Osteocyte (in vitro differentiated cells): ENCODE results near the gene ANKRD10. TPM values are rescaled to one million over a fixed set of nuclear protein-coding genes. Genes with fewer than 3 reads are reported as not detected.

Experiments used
- DNase-seq: peaks from one replicate; pipeline ENCODE4 v3.0.0; 2021; ENCODE audit warnings: mixed read lengths; ENCODE audit not compliant: unreplicated experiment; ENCODE audit errors: extremely low spot score
- H3K27ac Mint-ChIP-seq: one replicate; pipeline ENCODE4 v1.8.0; 2021; ENCODE audit warnings: mild to moderate bottlenecking, mixed read lengths; ENCODE audit not compliant: unreplicated experiment
- H3K27me3 Mint-ChIP-seq: one replicate; pipeline ENCODE4 v1.8.0; 2021; ENCODE audit warnings: mixed read lengths; ENCODE audit not compliant: unreplicated experiment
- H3K36me3 Mint-ChIP-seq: one replicate; pipeline ENCODE4 v1.8.0; 2021; ENCODE audit warnings: mixed read lengths; ENCODE audit not compliant: unreplicated experiment
- H3K4me1 Mint-ChIP-seq: one replicate; pipeline ENCODE4 v1.8.0; 2021; ENCODE audit warnings: mixed read lengths; ENCODE audit not compliant: unreplicated experiment
- H3K4me3 Mint-ChIP-seq: one replicate; pipeline ENCODE4 v1.8.0; 2021; ENCODE audit warnings: mild to moderate bottlenecking, moderate library complexity, mixed read lengths; ENCODE audit not compliant: unreplicated experiment
- H3K9me3 Mint-ChIP-seq: one replicate; pipeline ENCODE4 v1.8.0; 2021; ENCODE audit warnings: mixed read lengths; ENCODE audit not compliant: unreplicated experiment
- CTCF ChIP-seq: fragments of 200-600 bp; sonication (generic); IDR thresholded peaks from 2 replicates; pipeline ENCODE4 v1.5.0; 2021; ENCODE audit warnings: antibody characterized with exemption, mild to moderate bottlenecking, moderate library complexity
- total RNA-seq: library from RNA; stranded (reverse); gene quantifications from 2 replicates; pipeline ENCODE4 v1.2.1, GENCODE V29; 2021

Gene ANKRD10
- total RNA-seq, 1 donor from 2014 or later: 257 TPM

GRCh38 chr13:110913322-110914080 is 1.4 kb downstream of the ANKRD10 start:
- peak overlapping the region; percentile 91 for H3K4me3 Mint-ChIP-seq
- no peaks in the 10 kb centered on the region for H3K27me3 Mint-ChIP-seq
- H3K27ac Mint-ChIP-seq: peak overlapping the region; percentile 91
- H3K9me3 Mint-ChIP-seq: no peaks in the 10 kb centered on the region
- DNase-seq: no peak
- no peak for TF ChIP-seq CTCF
- H3K36me3 Mint-ChIP-seq: peaks cover 16% of the 10 kb centered on the region
- H3K4me1 Mint-ChIP-seq: peaks cover 63% of the 10 kb centered on the region

- TF ChIP-seq CTCF: no peak
- peak overlapping the region; percentile 91 for H3K27ac Mint-ChIP-seq
- H3K27me3 Mint-ChIP-seq: no peaks in the 10 kb centered on the region
- H3K4me3 Mint-ChIP-seq: peak overlapping the region; percentile 91
- DNase-seq: no peak
- peaks cover 64% of the 10 kb centered on the region for H3K4me1 Mint-ChIP-seq
- no peaks in the 10 kb centered on the region for H3K9me3 Mint-ChIP-seq
- peaks cover 21% of the 10 kb centered on the region for H3K36me3 Mint-ChIP-seq
These were observed 2.2 kb downstream of the ANKRD10 start for GRCh38 chr13:110912651-110913051.

GRCh38 chr13:110911880-110912279 is 3.0 kb downstream of the ANKRD10 start:
- peak overlapping the region; percentile 91 for H3K4me3 Mint-ChIP-seq
- H3K36me3 Mint-ChIP-seq: peaks cover 24% of the 10 kb centered on the region
- H3K27me3 Mint-ChIP-seq: no peaks in the 10 kb centered on the region
- no peaks in the 10 kb centered on the region for H3K9me3 Mint-ChIP-seq
- H3K4me1 Mint-ChIP-seq: peaks cover 63% of the 10 kb centered on the region
- DNase-seq: no peak
- no peak for TF ChIP-seq CTCF
- peak overlapping the region; percentile 91 for H3K27ac Mint-ChIP-seq

GRCh38 chr13:110910013-110910890 is 4.6 kb downstream of the ANKRD10 start:
- no peaks in the 10 kb centered on the region for H3K9me3 Mint-ChIP-seq
- H3K27ac Mint-ChIP-seq: no peak overlapping the region
- no peak for TF ChIP-seq CTCF
- H3K36me3 Mint-ChIP-seq: peaks cover 38% of the 10 kb centered on the region
- peak overlapping the region; percentile 12 for H3K4me3 Mint-ChIP-seq
- peaks cover 65% of the 10 kb centered on the region for H3K4me1 Mint-ChIP-seq
- no peak for DNase-seq
- H3K27me3 Mint-ChIP-seq: no peaks in the 10 kb centered on the region
